Endothelial cell (in vitro differentiated cells): Measurements from ENCODE around the gene RPS6KL1. TPM values are rescaled to one million over a fixed set of nuclear protein-coding genes. Genes with fewer than 3 reads are reported as not detected.

Experiments
- DNase-seq: peaks from one replicate; pipeline ENCODE4 v3.0.0; 2021; ENCODE audit warnings: low spot score
- H3K27ac Mint-ChIP-seq: one replicate; pipeline ENCODE4 v1.8.0; 2021; ENCODE audit warnings: mixed read lengths, inconsistent platforms; ENCODE audit not compliant: unreplicated experiment
- H3K27me3 Mint-ChIP-seq: one replicate; pipeline ENCODE4 v1.8.0; 2021; ENCODE audit warnings: mild to moderate bottlenecking, moderate library complexity, mixed read lengths, inconsistent platforms; ENCODE audit not compliant: unreplicated experiment
- H3K36me3 Mint-ChIP-seq: one replicate; pipeline ENCODE4 v1.8.0; 2021; ENCODE audit warnings: mild to moderate bottlenecking, low read depth, mixed read lengths, inconsistent platforms; ENCODE audit not compliant: unreplicated experiment
- H3K4me1 Mint-ChIP-seq: one replicate; pipeline ENCODE4 v1.8.0; 2021; ENCODE audit warnings: mild to moderate bottlenecking, mixed read lengths, inconsistent platforms; ENCODE audit not compliant: unreplicated experiment
- H3K4me3 Mint-ChIP-seq: one replicate; pipeline ENCODE4 v1.8.0; 2021; ENCODE audit warnings: mild to moderate bottlenecking, mixed read lengths, inconsistent platforms; ENCODE audit not compliant: unreplicated experiment
- H3K9me3 Mint-ChIP-seq: one replicate; pipeline ENCODE4 v1.8.0; 2021; ENCODE audit warnings: mixed read lengths, inconsistent platforms; ENCODE audit not compliant: unreplicated experiment
- CTCF ChIP-seq: fragments of 200-600 bp; sonication (generic); IDR thresholded peaks from one replicate; pipeline ENCODE4 v1.5.0; 2021; ENCODE audit warnings: antibody characterized with exemption; ENCODE audit not compliant: unreplicated experiment
- total RNA-seq: library from RNA; stranded (reverse); fragmentation: NEBNext Ultra II Directional; extraction: Animal tissue kit (Norgen Biotek cat#: 25700); gene quantifications from one replicate; pipeline ENCODE4 v1.2.1, GENCODE V29; 2021; ENCODE audit not compliant: unreplicated experiment

RPS6KL1 gene
- total RNA-seq, 1 donor from 2014 or later, result 2.3 TPM

- Mint-ChIP-seq H3K4me1 (peaks cover 4% of the 10 kb centered on the region), H3K27me3 (peaks cover 6% of the 10 kb centered on the region), H3K36me3 (no peaks in the 10 kb centered on the region), H3K27ac (peak overlapping the region; percentile 37), H3K4me3 (no peak overlapping the region), H3K9me3 (no peaks in the 10 kb centered on the region)
- no peak for DNase-seq
- no peak for TF ChIP-seq CTCF
These were observed 4.2 kb upstream of the RPS6KL1 start for GRCh38 chr14:74927225-74927624.

GRCh38 chr14:74924061-74924460 lies 1.0 kb upstream of the RPS6KL1 start:
- Mint-ChIP-seq H3K9me3 (no peaks in the 10 kb centered on the region), H3K36me3 (no peaks in the 10 kb centered on the region), H3K27ac (no peak overlapping the region), H3K4me3 (no peak overlapping the region), H3K4me1 (peaks cover 2% of the 10 kb centered on the region), H3K27me3 (peaks cover 9% of the 10 kb centered on the region)
- no peak for DNase-seq
- TF ChIP-seq CTCF, result no peak

GRCh38 chr14:74921987-74922751 lies 891 bp downstream of the RPS6KL1 start:
- Mint-ChIP-seq H3K9me3 (no peaks in the 10 kb centered on the region), H3K4me3 (peak overlapping the region; percentile 69), H3K36me3 (peaks cover 4% of the 10 kb centered on the region), H3K27ac (peak overlapping the region; percentile 72), H3K27me3 (peaks cover 12% of the 10 kb centered on the region), H3K4me1 (peaks cover 2% of the 10 kb centered on the region)
- DNase-seq, result no peak
- TF ChIP-seq CTCF, result no peak

GRCh38 chr14:74921053-74921620 lies 1.9 kb downstream of the RPS6KL1 start:
- H3K27ac Mint-ChIP-seq, result no peak overlapping the region
- H3K9me3 Mint-ChIP-seq, result no peaks in the 10 kb centered on the region
- no peak for DNase-seq
- no peak overlapping the region for H3K4me3 Mint-ChIP-seq
- peaks cover 4% of the 10 kb centered on the region for H3K36me3 Mint-ChIP-seq
- peaks cover 12% of the 10 kb centered on the region for H3K27me3 Mint-ChIP-seq
- peaks cover 2% of the 10 kb centered on the region for H3K4me1 Mint-ChIP-seq
- no peak for TF ChIP-seq CTCF

- peaks cover 4% of the 10 kb centered on the region for H3K36me3 Mint-ChIP-seq
- peaks cover 13% of the 10 kb centered on the region for H3K27me3 Mint-ChIP-seq
- H3K4me1 Mint-ChIP-seq, result peaks cover 2% of the 10 kb centered on the region
- no peak for TF ChIP-seq CTCF
- H3K9me3 Mint-ChIP-seq, result no peaks in the 10 kb centered on the region
- H3K27ac Mint-ChIP-seq, result no peak overlapping the region
- no peak overlapping the region for H3K4me3 Mint-ChIP-seq
- no peak for DNase-seq
These were observed 2.8 kb downstream of the RPS6KL1 start for GRCh38 chr14:74920281-74920680.
